Right lobe of liver (tissue), 6 donors: ENCODE data around the gene CST8. TPM values are rescaled to one million over a fixed set of nuclear protein-coding genes. Genes with fewer than 3 reads are reported as not detected.
"Not testable (repeated sequence)": the region's sequence is repeated elsewhere in the genome, so short reads cannot be mapped to it uniquely, and the experiment has no call there.

ENCODE experiments used
- ATAC-seq, 4 donors: fragments of 200-7000 bp; cut with Tn5 transposase; one replicate each; pipeline ENCODE4 v1.9.1; 2020; ENCODE audit warnings: mild to moderate bottlenecking in 4 of 4, moderate library complexity in 4 of 4
- DNase-seq, 3 donors: peaks; one replicate each; pipeline ENCODE4 v3.0.0-alpha.2; 2020
- H3K27ac ChIP-seq, 3 donors: fragments of 200-600 bp; one replicate each; pipeline ENCODE4 v1.8.0; 2022
- H3K27me3 ChIP-seq, 2 donors: fragments of 200-600 bp; one replicate each; pipeline ENCODE4 v1.8.0; 2022
- H3K36me3 ChIP-seq, 4 donors: fragments of 200-600 bp; sonication (generic) in 1 of 4; one replicate each; pipeline versions ENCODE4 v1.5.1 to v1.8.0; 2017 to 2022; ENCODE audit warnings: control low read depth in 1 of 4
- H3K4me1 ChIP-seq, 4 donors: fragments of 200-600 bp; sonication (generic) in 1 of 4; one replicate each; pipeline versions ENCODE4 v1.5.1 to v1.8.0; 2017 to 2022; ENCODE audit warnings: control low read depth in 1 of 4
- H3K4me3 ChIP-seq, 3 donors: fragments of 200-600 bp; one replicate each; pipeline ENCODE4 v1.8.0; 2022
- H3K9me3 ChIP-seq, 4 donors: fragments of 200-600 bp; sonication (generic) in 1 of 4; one replicate each; pipeline versions ENCODE4 v1.5.1 to v1.8.0; 2017 to 2022; ENCODE audit warnings: control low read depth in 1 of 4
- CTCF ChIP-seq, 4 donors: fragments of 200-600 bp in 3 of 4; fragments of 450-650 bp in 1 of 4; IDR thresholded peaks; one replicate each; pipeline versions ENCODE4 v1.5.1 to v1.8.0; 2016 to 2022; ENCODE audit warnings: antibody characterized with exemption in 4 of 4, mild to moderate bottlenecking in 2 of 4
- POLR2A ChIP-seq: fragments of 450-650 bp; IDR thresholded peaks from one replicate; pipeline ENCODE4 v1.6.1; 2017; ENCODE audit warnings: antibody characterized with exemption, mild to moderate bottlenecking
- WGBS: methylation state at CpG from one replicate; pipeline ENCODE4 v1.1.6; 2018; ENCODE audit warnings: low coverage, low lambda C conversion rate; ENCODE audit not compliant: insufficient coverage; ENCODE audit errors: missing lambda C conversion rate; 5-methylcytosine and 5-hydroxymethylcytosine counted together
- intact Hi-C, 2 donors: fragments of 100-400 bp; cut with DNase I; formaldehyde crosslinking; loops; one replicate each; pipeline versions ENCODE4 v1.11.2 to v1.14.1; 2022
- total RNA-seq, 6 experiments: library from RNA; depleted of rRNA in 2 of 6; stranded (reverse); fragments of >200 nt in 2 of 6; fragmentation: NEBNext Ultra II Directional in 3 of 6; extraction: Animal tissue kit (Norgen Biotek cat#: 25700) in 3 of 6; gene quantifications; one replicate each; pipeline versions ENCODE4 v1.1.0 to v1.2.4, GENCODE V29; 2016 to 2023
- donor health status: DM: no; HTN: yes; CAD: no.
- donor health status: DM: no; HTN: no; CAD: no.
- donor health status: DM: no; HTN: no; CAD: no.
- donor health status: DM: no; HTN: yes; CAD: no.
- donor health status: DM: no; HTN: yes; CAD: no.

Gene CST8
- total RNA-seq, 6 experiments from 2014 or later: not detected

GRCh38 chr20:23459461-23460150, 31.3 kb upstream of the CST8 start:
- WGBS: 52% methylated on average over 3 of the region's 3 CpGs
- ATAC-seq: peak in 1 of 4 donors; percentile 22
- no peaks in the 10 kb centered on the region for H3K4me1 ChIP-seq
- H3K4me3 ChIP-seq: no peak overlapping the region
- intact Hi-C loops: no loop called here
- no peaks in the 10 kb centered on the region for H3K27me3 ChIP-seq
- no peaks in the 10 kb centered on the region for H3K9me3 ChIP-seq
- TF ChIP-seq POLR2A (no peak), CTCF (IDR thresholded peaks at IDR 0.05) (no peak)
- H3K27ac ChIP-seq: no peak overlapping the region
- no peak for DNase-seq
- H3K36me3 ChIP-seq: no peaks in the 10 kb centered on the region

- ATAC-seq: no peak
- H3K4me3 ChIP-seq: no peak overlapping the region
- no peak for DNase-seq
- H3K27ac ChIP-seq: no peak overlapping the region
- 0% methylated on average over 1 of the region's 1 CpG for WGBS
- H3K4me1 ChIP-seq: no peaks in the 10 kb centered on the region
- TF ChIP-seq CTCF (IDR thresholded peaks at IDR 0.05) (no peak), POLR2A (no peak)
- intact Hi-C loops: no loop called here
- no peaks in the 10 kb centered on the region for H3K27me3 ChIP-seq
- H3K9me3 ChIP-seq: peaks cover 0 to under 1% (median 0%) of the 10 kb centered on the region in 4 donors
- no peaks in the 10 kb centered on the region for H3K36me3 ChIP-seq
These were observed 29.7 kb upstream of the CST8 start for GRCh38 chr20:23461180-23461579.

- WGBS: 52% methylated on average over 3 of the region's 3 CpGs
These were observed 24.0 kb upstream of the CST8 start for GRCh38 chr20:23466961-23467360.

GRCh38 chr20:23472306-23472705, 18.6 kb upstream of the CST8 start:
- H3K4me1 ChIP-seq, ATAC-seq, H3K36me3 ChIP-seq, H3K27me3 ChIP-seq, H3K9me3 ChIP-seq, H3K27ac ChIP-seq, intact Hi-C loops, DNase-seq, H3K4me3 ChIP-seq: not testable (repeated sequence)
- 53% methylated on average over 3 of the region's 5 CpGs for WGBS

More at GRCh38 chr20:23466961-23467360, 24.0 kb upstream of the CST8 start:
- ATAC-seq, H3K27me3 ChIP-seq, H3K4me3 ChIP-seq, H3K27ac ChIP-seq, H3K4me1 ChIP-seq, intact Hi-C loops, H3K9me3 ChIP-seq, DNase-seq, H3K36me3 ChIP-seq: not testable (repeated sequence)

- intact Hi-C loops, H3K9me3 ChIP-seq, H3K4me1 ChIP-seq, H3K4me3 ChIP-seq, H3K27ac ChIP-seq, H3K36me3 ChIP-seq, DNase-seq, H3K27me3 ChIP-seq, ATAC-seq: not testable (repeated sequence)
- 5% methylated on average over 2 of the region's 2 CpGs for WGBS
These were observed 17.6 kb upstream of the CST8 start for GRCh38 chr20:23473293-23473692.

- Histone ChIP-seq H3K4me1 (no peaks in the 10 kb centered on the region), H3K36me3 (no peaks in the 10 kb centered on the region), H3K27me3 (no peaks in the 10 kb centered on the region), H3K4me3 (no peak overlapping the region), H3K9me3 (no peaks in the 10 kb centered on the region), H3K27ac (no peak overlapping the region)
- DNase-seq (no peak), ATAC-seq (peak in 1 of 4 donors; percentile 26)
- WGBS: 29% methylated on average over 1 of the region's 5 CpGs
- no peak for TF ChIP-seq POLR2A
- TF ChIP-seq CTCF (IDR thresholded peaks at IDR 0.05): no peak
- intact Hi-C loops: no loop called here
These were observed 15.5 kb upstream of the CST8 start for GRCh38 chr20:23475395-23475794.
